Measurements from ENCODE around the gene OPA3. TPM values are rescaled to one million over a fixed set of nuclear protein-coding genes. Genes with fewer than 3 reads are reported as not detected.

OPA3 gene
- total RNA-seq, 2 experiments from 2014 or later = 5.8 to 12.0 TPM

- H3K79me2 ChIP-seq (ENCODE audit: insufficient read depth, low read depth, low read length) = peaks cover 1% of the 10 kb centered on the region; the same call in 1 of the 2 replicates
- H3K4me2 ChIP-seq (ENCODE audit: low read length) = no peak overlapping the region
- peaks cover 6% of the 10 kb centered on the region; the same call in 1 of the 2 replicates for H3K36me3 ChIP-seq (ENCODE audit: insufficient read depth, low read length)
- intact Hi-C loops (cut with micrococcal nuclease; ENCODE audit: unreplicated experiment) = loop anchor here (1.0 kb wide), 1 partner anchor 47 kb away; no protein-coding TSS in a partner anchor
- BruUV-seq (replicated peaks) = no TSS peak
- no peak overlapping the region for H2AFZ ChIP-seq (ENCODE audit: low read length)
- 0 out of 2 replicates have a peak, but pooled peaks cover 3% of the 10 kb centered on the region for H4K20me1 ChIP-seq (ENCODE audit: insufficient read depth, low read length)
- ChIA-PET POLR2A (no interaction called here), CTCF (ENCODE audit: unreplicated experiment) (no interaction called here)
- peak; percentile 71 for DNase-seq (ENCODE audit: low spot score)
- no peaks in the 10 kb centered on the region for H3K9me3 ChIP-seq (ENCODE audit: low read length)
- H3K9me2 ChIP-seq (ENCODE audit: insufficient read depth, low read length) = no peaks in the 10 kb centered on the region
- H3K4me3 ChIP-seq (ENCODE audit: low read depth, low read length, poor library complexity, severe bottlenecking) = no peak overlapping the region
- TF ChIP-seq EZH2phosphoT487 (IDR thresholded peaks at IDR 0.05; ENCODE audit: borderline replicate concordance, low read depth, low read length) (no peak), CTCF (conservative IDR thresholded peaks at IDR 0.05; ENCODE audit: low read length) (peak; percentile 99)
- no peak overlapping the region for H3K27ac ChIP-seq (ENCODE audit: low read depth, low read length, poor library complexity, severe bottlenecking)
- peaks cover 9% of the 10 kb centered on the region for H3K4me1 ChIP-seq (ENCODE audit: insufficient read depth, low read length, poor library complexity, severe bottlenecking)
Measured at GRCh38 chr19:45569619-45570421, 14.8 kb downstream of the OPA3 start.

- no peak overlapping the region for H2AFZ ChIP-seq (ENCODE audit: low read length)
- H3K4me2 ChIP-seq (ENCODE audit: low read length) = no peak overlapping the region
- no peak overlapping the region for H3K27ac ChIP-seq (ENCODE audit: low read depth, low read length, poor library complexity, severe bottlenecking)
- TF ChIP-seq EZH2phosphoT487 (IDR thresholded peaks at IDR 0.05; ENCODE audit: borderline replicate concordance, low read depth, low read length) (no peak), CTCF (conservative IDR thresholded peaks at IDR 0.05; ENCODE audit: low read length) (no peak)
- H3K36me3 ChIP-seq (ENCODE audit: insufficient read depth, low read length) = peaks cover 6% of the 10 kb centered on the region; the same call in 1 of the 2 replicates
- no peaks in the 10 kb centered on the region for H3K9me3 ChIP-seq (ENCODE audit: low read length)
- no peaks in the 10 kb centered on the region for H3K9me2 ChIP-seq (ENCODE audit: insufficient read depth, low read length)
- peaks cover 6% of the 10 kb centered on the region; the same call in 1 of the 2 replicates for H3K79me2 ChIP-seq (ENCODE audit: insufficient read depth, low read depth, low read length)
- ChIA-PET POLR2A (no interaction called here), CTCF (ENCODE audit: unreplicated experiment) (no interaction called here)
- BruUV-seq (replicated peaks) = no TSS peak
- intact Hi-C loops (cut with micrococcal nuclease; ENCODE audit: unreplicated experiment) = no loop called here
- peaks cover 20% of the 10 kb centered on the region for H3K4me1 ChIP-seq (ENCODE audit: insufficient read depth, low read length, poor library complexity, severe bottlenecking)
- 0 out of 2 replicates have a peak, but pooled peaks cover 3% of the 10 kb centered on the region for H4K20me1 ChIP-seq (ENCODE audit: insufficient read depth, low read length)
- DNase-seq (ENCODE audit: low spot score) = no peak
- no peak overlapping the region for H3K4me3 ChIP-seq (ENCODE audit: low read depth, low read length, poor library complexity, severe bottlenecking)
Measured at GRCh38 chr19:45568732-45569131, 15.9 kb downstream of the OPA3 start.

- Histone ChIP-seq H3K4me3 (ENCODE audit: low read depth, low read length, poor library complexity, severe bottlenecking) (no peak overlapping the region), H3K27ac (ENCODE audit: low read depth, low read length, poor library complexity, severe bottlenecking) (no peak overlapping the region), H3K9me2 (ENCODE audit: insufficient read depth, low read length) (no peaks in the 10 kb centered on the region), H3K4me1 (ENCODE audit: insufficient read depth, low read length, poor library complexity, severe bottlenecking) (peaks cover 31% of the 10 kb centered on the region), H3K79me2 (ENCODE audit: insufficient read depth, low read depth, low read length) (peaks cover 6% of the 10 kb centered on the region; the same call in 1 of the 2 replicates), H2AFZ (ENCODE audit: low read length) (no peak overlapping the region), H3K9me3 (ENCODE audit: low read length) (no peaks in the 10 kb centered on the region), H3K36me3 (ENCODE audit: insufficient read depth, low read length) (peaks cover 6% of the 10 kb centered on the region; the same call in 1 of the 2 replicates), H4K20me1 (ENCODE audit: insufficient read depth, low read length) (0 out of 2 replicates have a peak, but pooled peaks cover 3% of the 10 kb centered on the region), H3K4me2 (ENCODE audit: low read length) (no peak overlapping the region)
- CTCF ChIA-PET (ENCODE audit: unreplicated experiment) = no interaction called here
- no peak for DNase-seq (ENCODE audit: low spot score)
- BruUV-seq (replicated peaks) = no TSS peak
- TF ChIP-seq CTCF (conservative IDR thresholded peaks at IDR 0.05; ENCODE audit: low read length) = no peak
- TF ChIP-seq EZH2phosphoT487 (IDR thresholded peaks at IDR 0.05; ENCODE audit: borderline replicate concordance, low read depth, low read length) = no peak
- POLR2A ChIA-PET = interaction anchor here (0.6 to 0.7 kb wide), 2 partner anchors 72 to 73 kb away, joined by 3 read pairs; no protein-coding TSS in a partner anchor
- intact Hi-C loops (cut with micrococcal nuclease; ENCODE audit: unreplicated experiment) = no loop called here
Measured at GRCh38 chr19:45567609-45568008, 17.0 kb downstream of the OPA3 start.
